GM23248 (cell line): ENCODE results near the gene KAT2A. TPM values are rescaled to one million over a fixed set of nuclear protein-coding genes. Genes with fewer than 3 reads are reported as not detected.

Source experiments
- DNase-seq: peaks from one replicate; pipeline ENCODE4 v3.0.0-alpha.2; 2015
- H2AFZ ChIP-seq: fragments of 200-600 bp; sonication (generic); 2 replicates; pipeline ENCODE4 v1.6.1; 2016; ENCODE audit warnings: antibody characterized with exemption
- H3F3A ChIP-seq: fragments of 200-600 bp; sonication (generic); 2 replicates; pipeline ENCODE4 v1.6.1; 2016; ENCODE audit warnings: mild to moderate bottlenecking, antibody characterized with exemption, mixed run types; ENCODE audit not compliant: insufficient read depth
- H3K27ac ChIP-seq: fragments of 200-600 bp; sonication (generic); 2 replicates; pipeline ENCODE4 v1.5.1; 2016; ENCODE audit warnings: mild to moderate bottlenecking
- H3K27me3 ChIP-seq: fragments of 200-600 bp; sonication (generic); replicated peaks from 2 replicates; pipeline ENCODE4 v1.6.1; 2016; ENCODE audit warnings: mild to moderate bottlenecking; ENCODE audit not compliant: insufficient read depth
- H3K36me3 ChIP-seq: fragments of 200-600 bp; sonication (generic); 2 replicates; pipeline ENCODE4 v1.6.1; 2016; ENCODE audit warnings: low read depth, mild to moderate bottlenecking
- H3K4me1 ChIP-seq: fragments of 200-600 bp; sonication (generic); 2 replicates; pipeline ENCODE4 v1.6.1; 2016; ENCODE audit warnings: mild to moderate bottlenecking; ENCODE audit not compliant: insufficient read depth
- H3K4me2 ChIP-seq: fragments of 200-600 bp; sonication (generic); one replicate; pipeline ENCODE4 v1.6.1; 2016; ENCODE audit warnings: mild to moderate bottlenecking; ENCODE audit not compliant: unreplicated experiment
- H3K4me3 ChIP-seq: fragments of 200-600 bp; sonication (generic); 2 replicates; pipeline ENCODE4 v1.5.1; 2016; ENCODE audit warnings: mild to moderate bottlenecking
- H3K79me2 ChIP-seq: fragments of 200-600 bp; sonication (generic); 2 replicates; pipeline ENCODE4 v1.6.1; 2016; ENCODE audit warnings: mild to moderate bottlenecking; ENCODE audit not compliant: insufficient read depth
- H3K9ac ChIP-seq: fragments of 200-600 bp; sonication (generic); 2 replicates; pipeline ENCODE4 v1.6.1; 2016; ENCODE audit warnings: mild to moderate bottlenecking
- H3K9me2 ChIP-seq: fragments of 200-600 bp; sonication (generic); 2 replicates; pipeline ENCODE4 v1.6.1; 2016; ENCODE audit warnings: mixed run types, mild to moderate bottlenecking, moderate library complexity; ENCODE audit not compliant: insufficient read depth
- H3K9me3 ChIP-seq: fragments of 200-600 bp; sonication (generic); one replicate; pipeline ENCODE4 v1.6.1; 2017; ENCODE audit warnings: low read depth
- H4K20me1 ChIP-seq: fragments of 200-600 bp; sonication (generic); 2 replicates; pipeline ENCODE4 v1.6.0; 2016; ENCODE audit not compliant: insufficient read depth
- EZH2 ChIP-seq: fragments of 200-600 bp; sonication (generic); IDR thresholded peaks from 2 replicates; pipeline ENCODE4 v1.6.1; 2018; ENCODE audit warnings: antibody characterized with exemption, mild to moderate bottlenecking; ENCODE audit not compliant: insufficient read depth, poor library complexity, severe bottlenecking
- EZH2phosphoT487 ChIP-seq: fragments of 200-600 bp; sonication (generic); IDR thresholded peaks from 2 replicates; pipeline ENCODE4 v1.6.1; 2018; ENCODE audit warnings: antibody characterized with exemption, moderate library complexity, mild to moderate bottlenecking, low read depth; ENCODE audit not compliant: insufficient read depth
- WGBS, 2 experiments: methylation state at CpG; one replicate each; pipeline ENCODE4 v1.1.6; 2015 to 2017; ENCODE audit warnings: low lambda C conversion rate in 2 of 2, low coverage in 1 of 2; ENCODE audit errors: missing lambda C conversion rate in 2 of 2; 5-methylcytosine and 5-hydroxymethylcytosine counted together
- in situ Hi-C: fragments of 300-500 bp; cut with MboI; formaldehyde crosslinking; loops from 2 replicates; pipeline ENCODE4 v1.15.0; 2020
- polyA plus RNA-seq: library from polyadenylated mRNA; unstranded; fragments of >200 nt; fragmentation: Nextera tagmentation; extraction: Ambion mirVana; gene quantifications from 2 replicates; pipeline ENCODE4 v1.2.1, GENCODE V29; 2016
- total RNA-seq: library from RNA; depleted of rRNA; stranded (reverse); fragments of >200 nt; shearing (Covaris generic); gene quantifications from 2 replicates; pipeline ENCODE4 v1.2.3, GENCODE V29; 2014

KAT2A gene
- total and polyA plus RNA-seq, 2 experiments from 2014 or later: 7.2 to 13.9 TPM

GRCh38 chr17:42079541-42079940 is 41.6 kb downstream of the KAT2A start:
- Histone ChIP-seq H3K9me2 (no peaks in the 10 kb centered on the region), H3F3A (no peaks in the 10 kb centered on the region), H3K4me1 (no peaks in the 10 kb centered on the region), H3K4me2 (no peak overlapping the region), H4K20me1 (no peaks in the 10 kb centered on the region), H2AFZ (no peak overlapping the region), H3K79me2 (no peaks in the 10 kb centered on the region), H3K4me3 (no peak overlapping the region), H3K9ac (no peak overlapping the region), H3K9me3 (no peaks in the 10 kb centered on the region), H3K36me3 (no peaks in the 10 kb centered on the region), H3K27me3 (no peaks in the 10 kb centered on the region; the same call in 1 of the 2 replicates), H3K27ac (no peak overlapping the region)
- in situ Hi-C loops: no loop called here
- 49 to 50% methylated on average over 2 of the region's 2 CpGs for WGBS, 2 experiments
- no peak for DNase-seq
- TF ChIP-seq EZH2phosphoT487: no peak
- TF ChIP-seq EZH2: no peak

- Histone ChIP-seq H4K20me1 (no peaks in the 10 kb centered on the region), H3K9me3 (no peaks in the 10 kb centered on the region), H3K27me3 (no peaks in the 10 kb centered on the region; the same call in none of the 2 replicates), H3K27ac (no peak overlapping the region), H3K4me2 (no peak overlapping the region), H3K4me3 (no peak overlapping the region), H3K36me3 (no peaks in the 10 kb centered on the region), H2AFZ (no peak overlapping the region), H3K79me2 (no peaks in the 10 kb centered on the region), H3K9me2 (no peaks in the 10 kb centered on the region), H3F3A (no peaks in the 10 kb centered on the region), H3K9ac (no peak overlapping the region), H3K4me1 (no peaks in the 10 kb centered on the region)
- 66 to 75% methylated on average over 6 to 8 of the region's 8 CpGs for WGBS, 2 experiments
- DNase-seq: no peak
- in situ Hi-C loops: no loop called here
- TF ChIP-seq EZH2phosphoT487: no peak
- no peak for TF ChIP-seq EZH2
Observed at GRCh38 chr17:42078396-42079043, 42.6 kb downstream of the KAT2A start.

- in situ Hi-C loops: no loop called here
- no peak overlapping the region for H3K4me2 ChIP-seq
- no peaks in the 10 kb centered on the region for H3K9me2 ChIP-seq
- H3K27me3 ChIP-seq: peaks cover 5% of the 10 kb centered on the region
- H4K20me1 ChIP-seq: no peaks in the 10 kb centered on the region
- no peak overlapping the region for H3K9ac ChIP-seq
- no peaks in the 10 kb centered on the region for H3K4me1 ChIP-seq
- no peak for TF ChIP-seq EZH2
- no peak for TF ChIP-seq EZH2phosphoT487
- H3K79me2 ChIP-seq: no peaks in the 10 kb centered on the region
- H3K4me3 ChIP-seq: no peak overlapping the region
- no peak overlapping the region for H2AFZ ChIP-seq
- 77% methylated on average over 5 of the region's 5 CpGs for WGBS, 2 experiments
- no peaks in the 10 kb centered on the region for H3F3A ChIP-seq
- no peaks in the 10 kb centered on the region for H3K9me3 ChIP-seq
- H3K27ac ChIP-seq: no peak overlapping the region
- H3K36me3 ChIP-seq: no peaks in the 10 kb centered on the region
- DNase-seq: no peak
Observed at GRCh38 chr17:42077755-42078154, 43.4 kb downstream of the KAT2A start.

- Histone ChIP-seq H4K20me1 (no peaks in the 10 kb centered on the region), H3K27me3 (peaks cover 11% of the 10 kb centered on the region), H3K27ac (no peak overlapping the region), H3K79me2 (no peaks in the 10 kb centered on the region), H2AFZ (no peak overlapping the region), H3F3A (no peaks in the 10 kb centered on the region), H3K4me1 (0 out of 2 replicates have a peak, but pooled peaks cover 4% of the 10 kb centered on the region), H3K9ac (no peak overlapping the region), H3K9me3 (no peaks in the 10 kb centered on the region), H3K36me3 (no peaks in the 10 kb centered on the region), H3K9me2 (no peaks in the 10 kb centered on the region), H3K4me3 (no peak overlapping the region), H3K4me2 (no peak overlapping the region)
- DNase-seq: no peak
- TF ChIP-seq EZH2phosphoT487: no peak
- no peak for TF ChIP-seq EZH2
- WGBS, 2 experiments: 89 to 90% methylated on average over 4 of the region's 4 CpGs
- in situ Hi-C loops: no loop called here
Observed at GRCh38 chr17:42076797-42077559, 44.2 kb downstream of the KAT2A start.
